ENCODE data around the gene UBE3D. TPM values are rescaled to one million over a fixed set of nuclear protein-coding genes. Genes with fewer than 3 reads are reported as not detected.

UBE3D gene
- total and polyA plus RNA-seq, 10 donors = 3.8 to 20.6 (median 8.1) TPM

- Histone ChIP-seq H3K27me3 (replicated peaks in 1 of 7) (no peaks in the 10 kb centered on the region), H3K4me1 (peaks cover 0 to 52% (median 39%) of the 10 kb centered on the region in 6 donors), H3K9me3 (no peaks in the 10 kb centered on the region), H3K27ac (no peak overlapping the region), H3K4me3 (no peak overlapping the region), H3K36me3 (peaks cover 0 to 15% (median 0%) of the 10 kb centered on the region in 6 donors)
- intact Hi-C loops (cut with DNase I; ENCODE audit: low total_unique reads) = loop anchor here (10.0 kb wide), 1 partner anchor 122 kb away; the partner anchor contains the start of genes PGM3 and RWDD2A
- TF ChIP-seq POLR2AphosphoS5 (IDR thresholded peaks at IDR 0.05) (no peak), POLR2A (IDR thresholded peaks at IDR 0.05) (no peak)
- TF ChIP-seq, protein P1, sequence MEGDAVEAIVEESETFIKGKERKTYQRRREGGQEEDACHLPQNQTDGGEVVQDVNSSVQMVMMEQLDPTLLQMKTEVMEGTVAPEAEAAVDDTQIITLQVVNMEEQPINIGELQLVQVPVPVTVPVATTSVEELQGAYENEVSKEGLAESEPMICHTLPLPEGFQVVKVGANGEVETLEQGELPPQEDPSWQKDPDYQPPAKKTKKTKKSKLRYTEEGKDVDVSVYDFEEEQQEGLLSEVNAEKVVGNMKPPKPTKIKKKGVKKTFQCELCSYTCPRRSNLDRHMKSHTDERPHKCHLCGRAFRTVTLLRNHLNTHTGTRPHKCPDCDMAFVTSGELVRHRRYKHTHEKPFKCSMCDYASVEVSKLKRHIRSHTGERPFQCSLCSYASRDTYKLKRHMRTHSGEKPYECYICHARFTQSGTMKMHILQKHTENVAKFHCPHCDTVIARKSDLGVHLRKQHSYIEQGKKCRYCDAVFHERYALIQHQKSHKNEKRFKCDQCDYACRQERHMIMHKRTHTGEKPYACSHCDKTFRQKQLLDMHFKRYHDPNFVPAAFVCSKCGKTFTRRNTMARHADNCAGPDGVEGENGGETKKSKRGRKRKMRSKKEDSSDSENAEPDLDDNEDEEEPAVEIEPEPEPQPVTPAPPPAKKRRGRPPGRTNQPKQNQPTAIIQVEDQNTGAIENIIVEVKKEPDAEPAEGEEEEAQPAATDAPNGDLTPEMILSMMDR (IDR thresholded peaks at IDR 0.05 in 8 of 11, conservative IDR thresholded peaks at IDR 0.05 in 3 of 11) = no peak
- DNase-seq = no peak
- 94 to 98% (median 95%) methylated on average over 2 of the region's 2 CpGs for WGBS, 5 donors
These were observed 7.1 kb upstream of the UBE3D start for GRCh38 chr6:83072726-83073125.

DNA sequence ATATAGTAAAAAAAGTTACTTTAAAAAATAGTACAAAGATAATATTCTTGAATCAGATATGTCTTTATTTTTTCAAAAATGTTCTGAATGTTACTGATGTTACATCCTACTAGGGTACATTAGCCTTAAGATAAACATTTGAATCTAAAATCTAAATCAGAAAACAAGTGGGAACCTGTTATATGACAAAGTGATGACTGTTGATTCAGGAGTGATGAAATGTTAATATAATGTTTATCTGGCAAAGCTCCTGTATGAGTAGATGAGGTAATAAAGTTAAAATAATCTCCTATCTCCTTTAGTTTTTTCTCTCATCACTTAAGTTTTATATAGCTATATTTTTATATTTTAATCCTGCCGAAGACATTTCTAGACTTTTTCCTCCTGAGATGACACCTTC lies 6.1 kb upstream of the UBE3D start:
- Histone ChIP-seq H3K9me3 (no peaks in the 10 kb centered on the region), H3K4me1 (peaks cover 0 to 60% (median 45%) of the 10 kb centered on the region in 6 donors), H3K4me3 (no peak overlapping the region), H3K27me3 (replicated peaks in 1 of 7) (no peaks in the 10 kb centered on the region), H3K36me3 (peaks cover 0 to 14% (median 0%) of the 10 kb centered on the region in 6 donors), H3K27ac (no peak overlapping the region)
- TF ChIP-seq POLR2AphosphoS5 (IDR thresholded peaks at IDR 0.05) (no peak), POLR2A (IDR thresholded peaks at IDR 0.05) (no peak)
- TF ChIP-seq, protein P1 (IDR thresholded peaks at IDR 0.05 in 8 of 11, conservative IDR thresholded peaks at IDR 0.05 in 3 of 11) = no peak
- DNase-seq = no peak
- 93 to 100% (median 96%) methylated on average over 1 of the region's 1 CpG for WGBS, 5 donors
- intact Hi-C loops (cut with DNase I; ENCODE audit: low total_unique reads) = loop anchor here (10.0 kb wide), 1 partner anchor 123 kb away; the partner anchor contains the start of genes PGM3 and RWDD2A

GRCh38 chr6:83071023-83071422 lies 5.4 kb upstream of the UBE3D start:
- Histone ChIP-seq H3K4me3 (peak overlapping the region in 1 of 8 donors; percentile 16), H3K4me1 (peaks cover 0 to 67% (median 49%) of the 10 kb centered on the region in 6 donors), H3K27me3 (replicated peaks in 1 of 7) (no peaks in the 10 kb centered on the region), H3K36me3 (peaks cover 0 to 7% (median 0%) of the 10 kb centered on the region in 6 donors), H3K9me3 (no peaks in the 10 kb centered on the region), H3K27ac (peak overlapping the region in 6 of 8 donors; percentile 6 to 61 (median 53))
- intact Hi-C loops (cut with DNase I; ENCODE audit: low total_unique reads) = loop anchor here (10.0 kb wide), 1 partner anchor 124 kb away; the partner anchor contains the start of genes PGM3 and RWDD2A
- TF ChIP-seq POLR2AphosphoS5 (IDR thresholded peaks at IDR 0.05) = no peak
- TF ChIP-seq, protein P1 (IDR thresholded peaks at IDR 0.05 in 8 of 11, conservative IDR thresholded peaks at IDR 0.05 in 3 of 11) = no peak
- TF ChIP-seq POLR2A (IDR thresholded peaks at IDR 0.05) = no peak
- DNase-seq = no peak
- 68 to 78% (median 72%) methylated on average over 4 of the region's 4 CpGs for WGBS, 5 donors

- TF ChIP-seq POLR2AphosphoS5 (IDR thresholded peaks at IDR 0.05) (no peak), POLR2A (IDR thresholded peaks at IDR 0.05) (no peak)
- Histone ChIP-seq H3K9me3 (no peaks in the 10 kb centered on the region), H3K27ac (no peak overlapping the region), H3K4me3 (no peak overlapping the region), H3K4me1 (peaks cover 3 to 81% (median 59%) of the 10 kb centered on the region in 6 donors), H3K27me3 (replicated peaks in 1 of 7) (no peaks in the 10 kb centered on the region), H3K36me3 (no peaks in the 10 kb centered on the region)
- intact Hi-C loops (cut with DNase I; ENCODE audit: low total_unique reads) = loop anchor here (10.0 kb wide), 2 partner anchors 125 to 445 kb away; partner anchors contain the start of genes PGM3, PRSS35 and RWDD2A
- DNase-seq = no peak
These were observed 4.0 kb upstream of the UBE3D start for GRCh38 chr6:83069633-83070032.
